ENCODE data around the gene PIP5K1A.
A peak's percentile ranks its signal among the peaks of the same experiment; 100 is the strongest.
"Not testable (repeated sequence)": the region's sequence is repeated elsewhere in the genome, so short reads cannot be mapped to it uniquely, and the experiment has no call there.

The PIP5K1A gene

DNA sequence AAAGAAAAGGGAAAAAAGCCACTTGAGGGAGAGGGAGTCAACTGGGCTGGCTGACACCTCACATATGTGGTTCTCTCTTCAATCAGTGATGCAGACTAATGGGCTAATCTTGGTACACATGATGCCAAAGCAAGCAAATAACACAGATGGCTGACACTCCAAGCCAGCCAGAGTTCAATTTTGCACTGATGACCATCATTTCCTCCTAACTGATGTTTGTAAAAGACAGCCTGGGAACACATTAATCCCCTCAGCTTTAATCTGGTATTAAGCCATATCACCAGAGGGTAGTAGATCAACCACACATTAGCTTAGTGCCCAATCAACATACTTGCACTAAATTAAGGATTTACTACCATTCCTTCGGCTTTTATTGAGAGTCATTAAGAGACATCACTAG lies 11.1 kb upstream of the PIP5K1A start:
- no peak for TF ChIP-seq Cebpa-rat (IDR thresholded peaks at IDR 0.05)
- Histone ChIP-seq H3K4me1 (peaks cover 22 to 29% (median 24%) of the 10 kb centered on the region in 10 experiments), H3K4me2 (no peak overlapping the region; a peak in 1 of 22 replicates), H3K4me3 (no peak overlapping the region), H3K9me3 (replicated peaks in 1 of 11) (no peaks in the 10 kb centered on the region), H3K36me3 (peaks cover 38 to 52% (median 49%) of the 10 kb centered on the region in 11 experiments), H3K27me3 (no peaks in the 10 kb centered on the region), H4K20me1 (peaks cover 0 to 9% (median 0%) of the 10 kb centered on the region in 11 experiments; a peak in 4 of 22 replicates), H3K27ac (no peak overlapping the region), H3K9ac (0 out of 22 replicates have a peak overlapping the region, but pooled peaks of 1 of the 11 experiments have one; percentile 2)

DNA sequence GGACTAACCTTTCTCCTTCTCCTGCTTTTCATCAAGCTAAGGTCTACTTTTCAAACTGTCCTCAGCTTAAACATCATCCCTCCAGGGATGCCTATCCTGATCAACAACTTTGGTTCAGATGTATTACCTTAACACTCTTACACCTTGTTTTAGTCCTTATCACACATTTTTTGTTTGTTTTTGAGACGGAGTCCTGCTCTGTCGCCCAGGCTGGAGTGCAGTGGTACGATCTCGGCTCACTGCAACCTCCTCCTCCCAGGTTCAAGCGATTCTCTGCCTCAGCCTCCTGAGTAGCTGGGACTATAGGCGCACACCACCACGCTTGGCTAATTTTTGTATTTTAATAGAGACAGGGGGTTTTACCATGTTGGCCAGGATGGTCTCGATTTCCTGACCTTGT lies 9.7 kb upstream of the PIP5K1A start:
- not testable (repeated sequence) for H3K27me3 ChIP-seq; H4K20me1 ChIP-seq; H3K9me3 ChIP-seq (replicated peaks in 1 of 11)
- H3K4me1 ChIP-seq = peaks cover 22 to 29% (median 24%) of the 10 kb centered on the region in 10 experiments
- peak overlapping the region; percentile 67 to 89 (median 79) for H3K4me3 ChIP-seq
- H3K9ac ChIP-seq = peak overlapping the region; percentile 80 to 94 (median 88)
- peak overlapping the region; percentile 88 to 98 (median 94) for H3K4me2 ChIP-seq
- H3K36me3 ChIP-seq = peaks cover 24 to 38% (median 34%) of the 10 kb centered on the region in 11 experiments
- H3K27ac ChIP-seq = peak overlapping the region in 10 of 11 experiments; percentile 79 to 93 (median 88); a peak in 15 of 22 replicates

DNA sequence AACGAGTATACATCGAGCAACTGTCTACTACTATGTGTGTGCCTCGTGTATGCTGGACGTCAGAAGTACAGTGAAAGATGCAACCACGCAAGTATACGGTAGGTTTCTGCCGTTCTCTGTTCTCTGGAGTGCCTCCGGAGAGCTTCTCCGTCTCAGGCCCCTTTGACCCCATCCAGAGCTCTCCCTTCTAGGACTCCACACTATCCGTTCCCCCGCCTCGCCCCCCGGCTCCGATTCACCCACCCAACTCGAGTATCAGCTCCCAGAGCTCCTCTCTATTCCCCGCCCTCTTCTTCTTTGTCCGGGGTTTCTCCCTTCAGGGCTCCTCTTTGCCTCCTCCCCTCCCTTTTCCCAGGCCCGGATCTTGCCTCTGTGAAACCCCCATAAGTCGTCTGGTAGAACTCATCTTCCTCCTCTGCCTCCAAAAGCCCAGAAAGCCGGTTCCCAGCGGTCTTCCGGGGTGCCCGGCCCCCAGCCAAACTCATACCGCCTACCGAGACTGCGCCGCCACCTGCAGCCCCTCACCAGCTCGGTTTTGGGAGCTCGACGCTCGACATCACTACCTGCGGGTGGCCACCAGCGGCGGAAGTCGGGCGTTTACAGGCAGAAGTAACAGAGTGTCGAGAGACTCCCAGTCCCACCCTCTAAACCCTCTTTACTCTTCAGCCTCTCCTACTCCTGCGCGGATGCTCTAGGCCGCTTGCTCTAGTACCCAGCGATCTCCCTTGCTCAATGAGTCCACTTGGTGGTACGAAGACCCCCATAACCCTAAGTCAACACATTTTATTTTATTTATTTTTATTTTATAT lies 8.5 kb upstream of the PIP5K1A start, which contains the start of gene VPS72:
VPS72 (minus strand) TSS at position 561 of the 809 bp plus-strand sequence; CDS start at position 485, 76 bp downstream.
- peak within 1 kb of the TSS; percentile 67 to 89 (median 79) for H3K4me3 ChIP-seq
- peak within 1 kb of the TSS; percentile 88 to 98 (median 94) for H3K4me2 ChIP-seq
- no peaks in the 10 kb centered on the region for H3K27me3 ChIP-seq
- H3K27ac ChIP-seq = peak within 1 kb of the TSS; percentile 74 to 93 (median 88)
- peak within 1 kb of the TSS; percentile 80 to 94 (median 88) for H3K9ac ChIP-seq
- TF ChIP-seq Cebpa-rat (IDR thresholded peaks at IDR 0.05) = no peak
- H4K20me1 ChIP-seq = peaks cover 0 to 9% (median 0%) of the 10 kb centered on the region in 11 experiments; a peak in 3 of 22 replicates
- no peaks in the 10 kb centered on the region for H3K9me3 ChIP-seq (replicated peaks in 1 of 11)
- H3K36me3 ChIP-seq = peaks cover 12 to 26% (median 22%) of the 10 kb centered on the region in 11 experiments
- peaks cover 22 to 29% (median 24%) of the 10 kb centered on the region in 10 experiments for H3K4me1 ChIP-seq

DNA sequence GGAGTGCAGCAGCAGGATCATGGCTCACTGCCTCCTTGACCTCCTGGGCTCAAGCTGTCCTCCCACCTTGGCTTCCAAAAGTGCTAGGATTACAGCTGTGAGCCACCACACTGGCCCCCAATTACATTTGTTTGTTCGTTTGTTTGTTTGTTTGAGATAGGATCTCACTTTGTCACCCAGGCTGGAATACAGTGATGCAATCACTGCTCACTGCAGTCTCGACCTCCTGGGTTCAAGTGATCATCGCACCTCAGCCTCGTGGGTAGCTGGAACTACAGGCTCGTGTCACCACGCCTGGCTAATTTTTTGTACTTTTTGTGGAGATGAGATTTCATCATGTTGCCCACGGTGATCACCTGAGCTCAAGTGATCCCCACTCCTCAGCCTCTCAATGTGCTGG lies 6.3 kb upstream of the PIP5K1A start:
- H3K4me3 ChIP-seq = no peak overlapping the region
- H3K27ac ChIP-seq = no peak overlapping the region
- no peaks in the 10 kb centered on the region for H3K9me3 ChIP-seq (replicated peaks in 1 of 11)
- H3K4me1 ChIP-seq = peaks cover 22 to 37% (median 27%) of the 10 kb centered on the region in 10 experiments
- no peak overlapping the region for H3K4me2 ChIP-seq
- no peak overlapping the region for H3K9ac ChIP-seq
- peaks cover 0 to 4% (median 2%) of the 10 kb centered on the region in 11 experiments; a peak in 5 of 22 replicates for H3K36me3 ChIP-seq
- peak in 2 of 11 experiments; percentile 8 to 22; a peak in 1 of 22 replicates for TF ChIP-seq Cebpa-rat (IDR thresholded peaks at IDR 0.05)
- H3K27me3 ChIP-seq = no peaks in the 10 kb centered on the region
- H4K20me1 ChIP-seq = peaks cover 0 to 8% (median 0%) of the 10 kb centered on the region in 11 experiments; a peak in 2 of 22 replicates

DNA sequence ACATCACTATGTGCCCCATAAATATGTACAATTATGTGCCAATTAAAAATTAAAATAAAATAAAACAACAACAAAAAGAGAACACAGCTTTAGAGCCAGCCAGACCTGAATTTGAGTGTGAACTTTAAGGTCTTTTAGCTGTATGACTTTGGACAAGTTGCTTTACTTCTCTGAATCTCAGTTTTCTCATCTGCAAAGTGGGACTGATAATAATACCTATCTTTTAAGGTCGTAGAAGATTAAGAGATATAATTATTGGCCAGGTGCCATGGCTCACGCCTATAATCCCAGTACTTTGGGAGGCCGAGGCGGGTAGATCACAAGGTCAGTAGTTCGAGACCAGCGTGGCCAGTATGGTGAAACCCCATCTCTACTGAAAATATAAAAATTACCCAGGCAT lies 5.0 kb upstream of the PIP5K1A start:
- Histone ChIP-seq H3K36me3 (no peaks in the 10 kb centered on the region), H4K20me1 (no peaks in the 10 kb centered on the region), H3K27ac (no peak overlapping the region), H3K4me3 (no peak overlapping the region), H3K9me3 (replicated peaks in 1 of 11) (no peaks in the 10 kb centered on the region), H3K9ac (no peak overlapping the region), H3K4me2 (no peak overlapping the region), H3K4me1 (peaks cover 22 to 36% (median 27%) of the 10 kb centered on the region in 10 experiments), H3K27me3 (no peaks in the 10 kb centered on the region)
- TF ChIP-seq Cebpa-rat (IDR thresholded peaks at IDR 0.05) = no peak

DNA sequence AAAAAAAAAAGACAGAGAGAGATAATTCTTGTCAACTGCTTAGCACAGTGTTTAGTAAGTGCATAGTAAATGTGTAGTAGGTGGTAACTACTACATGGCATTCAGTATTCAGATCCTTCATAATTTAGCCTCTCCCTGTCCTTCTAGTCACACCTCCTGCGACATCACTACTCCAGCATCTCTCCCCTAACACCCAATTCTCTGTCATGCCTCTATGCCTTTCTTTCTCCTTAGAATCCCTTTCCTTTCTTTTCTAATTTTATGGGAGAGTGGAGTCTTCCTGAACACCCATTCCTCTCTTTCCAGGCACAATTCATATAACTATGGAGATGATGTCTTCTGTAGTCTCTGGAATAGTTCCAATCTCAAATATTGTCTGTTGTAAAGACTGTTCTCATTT lies 4.5 kb upstream of the PIP5K1A start:
- Histone ChIP-seq H3K4me3 (no peak overlapping the region), H3K27ac (no peak overlapping the region), H3K9me3 (replicated peaks in 1 of 11) (no peaks in the 10 kb centered on the region), H3K4me1 (peaks cover 17 to 30% (median 21%) of the 10 kb centered on the region in 10 experiments), H3K4me2 (no peak overlapping the region), H3K27me3 (no peaks in the 10 kb centered on the region), H3K36me3 (no peaks in the 10 kb centered on the region), H3K9ac (no peak overlapping the region), H4K20me1 (no peaks in the 10 kb centered on the region; a peak in 1 of 22 replicates)
- TF ChIP-seq Cebpa-rat (IDR thresholded peaks at IDR 0.05) = no peak

DNA sequence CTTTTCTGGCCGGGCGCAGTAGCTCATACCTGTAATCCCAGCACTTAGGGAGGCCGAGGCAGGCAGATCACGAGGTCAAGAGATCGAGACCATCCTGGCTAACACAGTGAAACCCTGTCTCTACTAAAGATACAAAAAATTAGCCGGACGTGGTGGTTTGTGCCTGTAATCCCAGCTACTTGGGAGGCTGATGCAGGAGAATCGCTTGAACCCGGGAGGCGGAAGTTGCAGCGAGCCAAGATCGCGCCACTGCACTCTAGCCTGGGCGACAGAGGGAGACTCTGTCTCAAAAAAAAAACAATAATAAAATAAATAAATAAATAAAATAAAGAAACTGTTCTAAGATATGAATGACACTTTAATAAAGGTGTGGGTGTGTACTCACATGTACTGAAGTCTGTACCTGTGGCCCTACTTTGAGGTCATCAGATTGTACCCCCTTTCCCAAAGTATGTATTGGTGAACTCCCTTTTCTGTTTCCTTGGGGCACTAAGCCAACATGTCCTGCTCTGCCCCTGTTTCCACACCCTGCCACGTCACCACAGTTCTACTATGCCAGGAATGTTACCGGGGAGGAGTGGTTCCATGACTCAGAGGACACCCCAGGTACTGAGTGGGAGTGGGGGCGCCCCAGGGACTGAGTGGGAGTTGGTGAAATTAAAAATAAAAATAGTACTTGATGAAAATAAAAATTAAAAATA lies 3.3 kb upstream of the PIP5K1A start:
- H3K27ac ChIP-seq; H3K4me3 ChIP-seq; H3K4me2 ChIP-seq; H3K36me3 ChIP-seq; H3K27me3 ChIP-seq; H3K9ac ChIP-seq; H3K9me3 ChIP-seq (replicated peaks in 1 of 11); H4K20me1 ChIP-seq: not testable (repeated sequence)
- peaks cover 13 to 31% (median 22%) of the 10 kb centered on the region in 10 experiments for H3K4me1 ChIP-seq

DNA sequence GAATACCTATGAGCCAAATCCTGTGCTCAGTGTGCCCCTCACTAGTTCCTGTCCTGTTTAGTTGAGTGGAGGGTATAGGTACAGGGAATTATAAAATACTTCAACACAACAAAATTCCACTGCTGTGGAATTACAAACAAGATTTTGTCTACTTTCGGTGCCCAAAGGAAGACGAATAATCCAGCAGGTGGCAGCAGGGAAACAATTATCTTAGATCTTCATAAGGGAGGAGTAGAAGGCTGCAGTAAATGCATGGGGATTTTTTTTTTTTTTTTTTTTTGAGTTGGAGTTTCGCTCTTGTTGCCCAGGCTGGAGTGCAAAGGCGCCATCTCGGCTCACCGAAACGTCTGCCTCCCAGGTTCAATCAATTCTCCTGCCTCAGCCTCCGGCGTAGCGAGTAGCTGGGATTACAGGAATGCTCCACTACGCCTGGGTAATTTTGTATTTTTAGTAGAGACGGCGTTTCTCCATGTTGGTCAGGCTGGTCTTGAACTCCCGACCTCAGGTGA lies 2.0 kb upstream of the PIP5K1A start:
- Histone ChIP-seq H3K9me3 (replicated peaks in 1 of 11) (no peaks in the 10 kb centered on the region), H3K27me3 (no peaks in the 10 kb centered on the region), H3K27ac (no peak overlapping the region), H3K9ac (no peak overlapping the region), H3K4me2 (peak overlapping the region in 3 of 11 experiments; percentile 12 to 37 (median 23); a peak in 1 of 22 replicates), H3K4me1 (peaks cover 18 to 37% (median 26%) of the 10 kb centered on the region in 10 experiments), H3K4me3 (no peak overlapping the region), H4K20me1 (peaks cover 5 to 21% (median 17%) of the 10 kb centered on the region in 11 experiments; a peak in 19 of 22 replicates), H3K36me3 (peaks cover 0 to 8% (median 2%) of the 10 kb centered on the region in 11 experiments; a peak in 4 of 22 replicates)
- TF ChIP-seq Cebpa-rat (IDR thresholded peaks at IDR 0.05) = no peak
